T-cell (primary cell): ENCODE data around the gene SLAMF8. TPM values are rescaled to one million over a fixed set of nuclear protein-coding genes. Genes with fewer than 3 reads are reported as not detected.

Experiments
- ATAC-seq, 4 experiments: fragments of 200-7000 bp in 3 of 4; fragments of 150-1000 bp in 1 of 4; cut with Tn5 transposase; replicated peaks in 1 of 4; 1 replicate in 3 of 4; 2 replicates in 1 of 4; pipeline ENCODE4 v1.10.0; 2021; ENCODE audit warnings: moderate library complexity in 3 of 4, mild to moderate bottlenecking in 2 of 4, moderate number of reproducible peaks in 1 of 4
- CTCF ChIA-PET, 2 donors: fragments of 300-600 bp; sonication (Branson Sonifier 250); formaldehyde crosslinking; loops; one replicate each; lab custom pipeline; 2022; ENCODE audit warnings: antibody characterized with exemption in 2 of 2; lab: Charles Lee
- POLR2A ChIA-PET, 2 donors: fragments of 300-600 bp; sonication (Branson Sonifier 250); formaldehyde crosslinking; loops; one replicate each; lab custom pipeline; 2022; ENCODE audit warnings: antibody characterized with exemption in 2 of 2; lab: Charles Lee
- DNase-seq, 35 experiments: peaks; one replicate each; pipeline versions ENCODE4 v3.0.0 to v3.0.0-alpha.2; 2013 to 2023
- H3K27ac ChIP-seq: one replicate; pipeline ENCODE4 v1.5.1; 2013; ENCODE audit warnings: low read length
- H3K27me3 ChIP-seq, 2 experiments: replicated peaks in 1 of 2; 1 replicate in 1 of 2; 2 replicates in 1 of 2; pipeline versions ENCODE4 v1.6.1 to v1.7.0; 2013; ENCODE audit warnings: low read length in 1 of 2, mixed read lengths in 1 of 2; ENCODE audit not compliant: control insufficient read depth in 2 of 2, insufficient read depth in 2 of 2; ENCODE audit errors: extremely low read depth in 1 of 2
- H3K36me3 ChIP-seq, 2 donors: 1 replicate in 1 of 2; 2 replicates in 1 of 2; pipeline versions ENCODE4 v1.6.1 to v1.7.0; 2013; ENCODE audit warnings: low read length in 1 of 2; ENCODE audit not compliant: control insufficient read depth in 2 of 2, insufficient read depth in 1 of 2; ENCODE audit errors: extremely low read depth in 1 of 2
- H3K4me1 ChIP-seq, 2 experiments: 1 replicate in 1 of 2; 2 replicates in 1 of 2; pipeline versions ENCODE4 v1.6.1 to v1.7.0; 2013; ENCODE audit warnings: low read length in 2 of 2, mixed read lengths in 1 of 2; ENCODE audit not compliant: insufficient read depth in 2 of 2, control insufficient read depth in 1 of 2; ENCODE audit errors: extremely low read depth in 1 of 2
- H3K4me3 ChIP-seq, 2 donors: 1 replicate in 1 of 2; 2 replicates in 1 of 2; pipeline versions ENCODE4 v1.5.1 to v1.7.0; 2013; ENCODE audit warnings: mild to moderate bottlenecking in 2 of 2, low read length in 1 of 2, moderate library complexity in 1 of 2; ENCODE audit not compliant: control insufficient read depth in 1 of 2; ENCODE audit errors: extremely low read depth in 1 of 2
- H3K9me3 ChIP-seq: 2 replicates; pipeline ENCODE4 v1.7.0; 2013
- H3K27ac Mint-ChIP-seq, 2 donors: one replicate each; pipeline ENCODE4 v1.8.0; 2020 to 2021; ENCODE audit warnings: mild to moderate bottlenecking in 2 of 2, mixed read lengths in 2 of 2
- H3K27me3 Mint-ChIP-seq, 2 donors: one replicate each; pipeline ENCODE4 v1.8.0; 2021 to 2022; ENCODE audit warnings: mixed read lengths in 2 of 2
- H3K36me3 Mint-ChIP-seq: one replicate; pipeline ENCODE4 v1.8.0; 2021; ENCODE audit warnings: mixed read lengths
- H3K4me1 Mint-ChIP-seq, 3 donors: one replicate each; pipeline ENCODE4 v1.8.0; 2020 to 2022; ENCODE audit warnings: mixed read lengths in 3 of 3, mild to moderate bottlenecking in 1 of 3
- H3K4me3 Mint-ChIP-seq, 3 donors: one replicate each; pipeline ENCODE4 v1.8.0; 2020 to 2022; ENCODE audit warnings: mild to moderate bottlenecking in 3 of 3, mixed read lengths in 3 of 3, moderate library complexity in 3 of 3
- H3K9me3 Mint-ChIP-seq, 3 donors: one replicate each; pipeline ENCODE4 v1.8.0; 2020 to 2022; ENCODE audit warnings: mixed read lengths in 3 of 3
- WGBS: methylation state at CpG from one replicate; pipeline ENCODE4 v1.1.5; 2013; ENCODE audit warnings: missing lambda C conversion rate; ENCODE audit not compliant: insufficient coverage; 5-methylcytosine and 5-hydroxymethylcytosine counted together
- total RNA-seq, 35 experiments: library from RNA in 6 of 35; stranded (reverse) in 6 of 35; fragments of 120-200 nt in 1 of 35; gene quantifications; one replicate each; pipeline versions ENCODE4 v1.2.1 to v1.2.4 and lab custom pipeline; 2013 to 2026

Gene SLAMF8
- total RNA-seq, 5 donors from 2014 or later (not counting 1 experiment from before 2014, with no cell fraction given) = 0.41 to 1.0 (median 0.69) TPM; not detected in 1

DNA sequence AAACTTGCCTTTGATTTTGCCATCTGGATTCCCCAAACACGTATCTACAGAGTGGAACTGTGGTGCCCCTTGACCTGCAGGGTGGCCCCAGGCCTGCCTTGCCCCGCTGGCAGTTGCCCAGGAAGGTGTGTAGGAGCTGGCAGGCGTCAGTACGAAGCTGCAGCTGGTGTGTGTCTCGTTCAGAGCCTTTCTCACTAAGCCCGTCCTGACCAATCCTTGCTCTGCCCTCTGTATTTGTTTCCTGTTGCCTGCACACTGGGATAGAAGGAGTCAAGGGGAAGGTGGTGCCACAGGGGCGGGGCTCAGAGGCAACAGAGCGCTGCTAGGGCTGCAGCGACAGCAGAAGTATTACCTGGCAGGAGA lies 41.0 kb downstream of the SLAMF8 start:
- ChIA-PET POLR2A (no interaction called here), CTCF (no interaction called here)
- no peak overlapping the region for H3K4me3 Mint-ChIP-seq
- H3K4me1 ChIP-seq = peaks cover 6 to 13% of the 10 kb centered on the region in 2 experiments
- WGBS = 91% methylated on average over 8 of the region's 9 CpGs
- H3K36me3 ChIP-seq = no peaks in the 10 kb centered on the region
- H3K27ac ChIP-seq = no peak overlapping the region
- DNase-seq (no peak), ATAC-seq (no peak)
- peaks cover 14 to 21% (median 16%) of the 10 kb centered on the region in 3 donors for H3K4me1 Mint-ChIP-seq
- peaks cover 0 to 26% of the 10 kb centered on the region in 2 experiments for H3K27me3 ChIP-seq
- H3K27me3 Mint-ChIP-seq = peaks cover 0 to 10% of the 10 kb centered on the region in 2 donors
- no peaks in the 10 kb centered on the region for H3K9me3 ChIP-seq
- H3K4me3 ChIP-seq = no peak overlapping the region
- no peak overlapping the region for H3K27ac Mint-ChIP-seq
- H3K9me3 Mint-ChIP-seq = no peaks in the 10 kb centered on the region
- H3K36me3 Mint-ChIP-seq = no peaks in the 10 kb centered on the region

DNA sequence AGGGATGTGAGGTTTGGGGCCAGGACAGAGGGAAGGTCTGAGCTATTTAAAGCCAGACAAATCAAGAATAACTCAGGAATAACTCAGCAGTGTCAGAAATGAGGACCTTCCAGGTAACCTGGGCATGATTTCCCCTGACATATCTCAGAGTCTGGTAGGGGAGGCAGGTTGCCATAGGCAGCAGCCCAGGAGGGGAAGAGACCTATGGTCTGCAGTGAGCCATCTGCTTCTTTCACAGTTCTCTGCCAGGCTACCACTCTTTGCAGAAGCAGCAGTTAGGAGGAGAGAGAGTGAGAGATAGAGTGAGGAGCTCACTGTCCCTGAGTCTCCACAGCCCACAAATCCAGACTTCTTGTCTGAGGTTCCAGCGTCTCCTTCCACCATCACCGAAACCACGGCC lies 42.1 kb downstream of the SLAMF8 start:
- ATAC-seq (no peak), DNase-seq (no peak)
- H3K4me3 Mint-ChIP-seq = no peak overlapping the region
- H3K9me3 ChIP-seq = no peaks in the 10 kb centered on the region
- H3K27me3 Mint-ChIP-seq = peaks cover 0 to 13% of the 10 kb centered on the region in 2 donors
- H3K36me3 Mint-ChIP-seq = no peaks in the 10 kb centered on the region
- H3K27ac Mint-ChIP-seq = peak overlapping the region in 1 of 2 donors; percentile 9
- no peak overlapping the region for H3K4me3 ChIP-seq
- POLR2A ChIA-PET = no interaction called here
- peaks cover 0 to 20% of the 10 kb centered on the region in 2 experiments for H3K27me3 ChIP-seq
- H3K9me3 Mint-ChIP-seq = no peaks in the 10 kb centered on the region
- no peak overlapping the region for H3K27ac ChIP-seq
- H3K36me3 ChIP-seq = no peaks in the 10 kb centered on the region
- H3K4me1 ChIP-seq = peaks cover 6 to 13% of the 10 kb centered on the region in 2 experiments
- no CpG with 5 or more reads among the region's 3 CpGs for WGBS
- peaks cover 14 to 21% (median 16%) of the 10 kb centered on the region in 3 donors for H3K4me1 Mint-ChIP-seq
- CTCF ChIA-PET = interaction anchor here in 1 of 2 donors (0.6 kb wide), 1 partner anchor 19 kb away, joined by 7 read pairs; no protein-coding TSS in a partner anchor

DNA sequence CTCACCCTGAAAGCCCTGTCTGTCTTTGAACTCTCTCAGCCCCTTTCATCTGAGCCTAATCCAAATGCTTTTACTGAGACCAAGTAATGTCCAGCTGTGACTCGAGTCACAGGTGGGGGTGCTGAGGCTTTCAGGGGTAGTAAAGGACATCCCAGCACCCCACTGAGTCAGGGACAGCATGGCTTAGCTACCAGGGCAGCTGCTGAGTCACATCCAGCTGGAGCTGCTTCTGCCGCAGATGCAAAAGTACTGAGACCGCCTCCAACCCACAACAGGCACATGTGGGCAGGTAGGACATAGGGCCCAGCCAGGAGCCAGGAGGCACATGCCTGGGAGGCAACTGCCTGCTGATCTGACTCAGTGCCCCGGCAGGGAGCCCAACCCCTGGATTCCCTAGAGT lies 42.5 kb downstream of the SLAMF8 start:
- Mint-ChIP-seq H3K9me3 (no peaks in the 10 kb centered on the region), H3K27ac (no peak overlapping the region), H3K4me1 (peaks cover 14 to 21% (median 16%) of the 10 kb centered on the region in 3 donors), H3K4me3 (no peak overlapping the region), H3K27me3 (peaks cover 0 to 15% of the 10 kb centered on the region in 2 donors), H3K36me3 (peaks cover 2% of the 10 kb centered on the region)
- POLR2A ChIA-PET = no interaction called here
- DNase-seq (peak in 1 of 35 experiments; percentile 8), ATAC-seq (peak in 1 of 4 experiments; percentile 7)
- CTCF ChIA-PET = interaction anchor here in 1 of 2 donors (0.6 kb wide), 1 partner anchor 19 kb away, joined by 7 read pairs; no protein-coding TSS in a partner anchor
- H3K27me3 ChIP-seq = peaks cover 0 to 20% of the 10 kb centered on the region in 2 experiments
- no peaks in the 10 kb centered on the region for H3K9me3 ChIP-seq
- H3K4me1 ChIP-seq = peaks cover 6 to 13% of the 10 kb centered on the region in 2 experiments
- H3K36me3 ChIP-seq = no peaks in the 10 kb centered on the region
- no peak overlapping the region for H3K4me3 ChIP-seq
- H3K27ac ChIP-seq = no peak overlapping the region
- 83% methylated on average over 2 of the region's 4 CpGs for WGBS

DNA sequence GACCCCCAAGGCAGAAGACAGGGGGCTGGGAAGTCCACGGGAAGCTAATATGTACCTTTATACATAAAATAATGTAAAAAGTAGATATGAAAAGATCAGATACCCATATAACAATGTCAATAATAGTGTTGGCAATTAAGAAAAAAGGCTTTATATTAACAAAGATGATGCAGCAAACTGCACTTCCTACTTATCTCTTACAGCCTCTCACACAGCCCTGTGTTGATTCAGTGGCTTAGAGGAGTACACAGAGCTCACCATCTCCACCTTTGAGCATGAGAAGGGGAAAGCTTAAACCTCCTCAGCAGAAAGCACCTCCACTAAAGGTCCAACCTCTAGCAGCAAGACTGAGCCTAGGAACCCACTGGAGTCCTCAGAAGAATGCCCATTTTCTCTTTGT lies 42.9 kb downstream of the SLAMF8 start:
- H3K27me3 Mint-ChIP-seq = peaks cover 0 to 18% of the 10 kb centered on the region in 2 donors
- Histone ChIP-seq H3K4me1 (peaks cover 6 to 13% of the 10 kb centered on the region in 2 experiments), H3K27me3 (peaks cover 0 to 20% of the 10 kb centered on the region in 2 experiments), H3K36me3 (no peaks in the 10 kb centered on the region), H3K4me3 (no peak overlapping the region), H3K27ac (no peak overlapping the region), H3K9me3 (no peaks in the 10 kb centered on the region)
- ChIA-PET POLR2A (no interaction called here), CTCF (no interaction called here)
- H3K27ac Mint-ChIP-seq = peak overlapping the region in 1 of 2 donors; percentile 19
- peaks cover 3% of the 10 kb centered on the region for H3K36me3 Mint-ChIP-seq
- DNase-seq (no peak), ATAC-seq (no peak)
- no peak overlapping the region for H3K4me3 Mint-ChIP-seq
- H3K9me3 Mint-ChIP-seq = no peaks in the 10 kb centered on the region
- peaks cover 14 to 21% (median 16%) of the 10 kb centered on the region in 3 donors for H3K4me1 Mint-ChIP-seq
- WGBS = no CpG with 5 or more reads among the region's 1 CpG

DNA sequence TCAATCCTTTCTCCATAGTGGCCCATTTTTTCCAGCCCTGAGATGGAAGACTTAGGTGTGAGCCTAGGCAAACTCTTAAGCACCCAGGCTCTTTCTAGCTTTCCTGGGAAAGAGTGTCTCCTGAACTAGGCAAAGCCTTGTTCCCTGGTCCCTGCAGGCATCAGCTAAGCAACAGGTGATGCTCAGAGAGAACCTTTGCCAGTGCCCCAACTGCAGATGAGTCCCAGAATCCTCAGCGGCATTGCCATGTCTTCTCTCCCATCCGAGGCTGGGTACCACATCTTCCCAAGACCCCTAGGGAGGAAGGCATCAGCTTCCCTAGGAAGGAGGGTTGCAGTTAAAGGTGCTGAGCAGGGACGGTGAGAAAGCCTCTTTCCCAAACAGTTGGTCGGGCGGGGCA lies 44.0 kb downstream of the SLAMF8 start:
- Mint-ChIP-seq H3K9me3 (no peaks in the 10 kb centered on the region), H3K27me3 (peaks cover 0 to 18% of the 10 kb centered on the region in 2 donors)

DNA sequence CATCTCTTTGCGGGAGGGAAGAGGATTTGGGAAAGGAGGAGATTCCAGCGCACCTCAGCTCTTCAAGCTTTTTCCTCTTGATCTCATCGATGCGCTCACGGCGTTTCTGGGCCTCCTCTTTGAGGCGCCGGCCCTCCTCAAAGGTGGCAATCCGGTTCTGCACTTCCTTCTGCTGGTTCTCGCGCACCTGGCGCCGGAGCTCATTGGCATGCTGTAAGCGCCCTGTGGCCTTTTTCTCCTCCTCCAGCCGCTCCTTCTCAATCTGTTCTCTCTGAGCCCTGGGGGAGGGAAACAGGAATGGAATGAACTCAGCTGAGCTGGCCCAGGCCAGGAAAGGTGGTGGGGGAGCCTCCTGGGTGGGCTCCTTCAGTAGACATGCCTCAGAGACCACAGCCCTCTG lies 46.2 kb downstream of the SLAMF8 start:
- Mint-ChIP-seq H3K9me3 (no peaks in the 10 kb centered on the region), H3K4me3 (no peak overlapping the region), H3K27ac (no peak overlapping the region), H3K36me3 (peaks cover 9% of the 10 kb centered on the region), H3K27me3 (peaks cover 0 to 25% of the 10 kb centered on the region in 2 donors), H3K4me1 (peaks cover 3 to 7% (median 3%) of the 10 kb centered on the region in 3 donors)
- ATAC-seq (no peak), DNase-seq (no peak)
- H3K9me3 ChIP-seq = no peaks in the 10 kb centered on the region
- peaks cover 0 to 23% of the 10 kb centered on the region in 2 experiments for H3K27me3 ChIP-seq
- H3K36me3 ChIP-seq = no peaks in the 10 kb centered on the region
- 90% methylated on average over 11 of the region's 15 CpGs for WGBS
- no peak overlapping the region for H3K4me3 ChIP-seq
- ChIA-PET POLR2A (no interaction called here), CTCF (interaction anchor here (0.5 to 1.1 kb wide), 3 partner anchors 16 to 20 kb away, joined by 3 to 5 read pairs (median 3); no protein-coding TSS in a partner anchor)
- H3K4me1 ChIP-seq = peaks cover 0 to 3% of the 10 kb centered on the region in 2 experiments
- no peak overlapping the region for H3K27ac ChIP-seq

More for the DNA sequence above, 44.0 kb downstream of the SLAMF8 start:
- Histone ChIP-seq H3K4me3 (no peak overlapping the region), H3K36me3 (no peaks in the 10 kb centered on the region), H3K27ac (no peak overlapping the region), H3K9me3 (no peaks in the 10 kb centered on the region), H3K27me3 (peaks cover 0 to 20% of the 10 kb centered on the region in 2 experiments), H3K4me1 (peaks cover 6 to 13% of the 10 kb centered on the region in 2 experiments)
- Mint-ChIP-seq H3K4me3 (no peak overlapping the region), H3K27ac (no peak overlapping the region), H3K36me3 (peaks cover 3% of the 10 kb centered on the region), H3K4me1 (peaks cover 14 to 21% (median 15%) of the 10 kb centered on the region in 3 donors)
- ChIA-PET POLR2A (no interaction called here), CTCF (interaction anchor here in 1 of 2 donors (0.6 kb wide), 1 partner anchor 48 kb away, joined by 3 read pairs; no protein-coding TSS in a partner anchor)
- WGBS = 90% methylated on average over 2 of the region's 5 CpGs
- no peak for DNase-seq
- ATAC-seq = no peak
